HFF-Myc (cell line): ENCODE measurements around the gene TMC8.

Source experiments
- DNase-seq: peaks from one replicate; pipeline ENCODE4 v3.0.0-alpha.2; 2011; ENCODE audit warnings: low read depth; ENCODE audit errors: extremely low read depth
- H3K4me3 ChIP-seq: replicated peaks from 2 replicates; pipeline ENCODE4 v1.5.1; 2011; ENCODE audit warnings: low read depth, mild to moderate bottlenecking, control low read depth, low read length
- CTCF ChIP-seq: IDR thresholded peaks from 2 replicates; pipeline ENCODE4 v1.5.1; 2012; ENCODE audit warnings: mild to moderate bottlenecking, low read depth, low read length, control low read depth; ENCODE audit errors: missing control alignments

TMC8 gene

GRCh38 chr17:78127888-78128550, 2.6 kb upstream of the TMC8 start:
- TF ChIP-seq CTCF = no peak
- DNase-seq = no peak
- H3K4me3 ChIP-seq = peak overlapping the region; percentile 59

- DNase-seq = no peak
- H3K4me3 ChIP-seq = peak within 1 kb of the TSS; percentile 59
- TF ChIP-seq CTCF = no peak
Observed at GRCh38 chr17:78128551-78129350, 1.8 kb upstream of the TMC8 start, which contains the start of gene TMC6. Gene TMC6 (minus strand): TSS chr17:78128755. CDS start chr17:78126832, 1,923 bp downstream.

GRCh38 chr17:78129351-78130089, 1.1 kb upstream of the TMC8 start:
- no peak overlapping the region for H3K4me3 ChIP-seq

GRCh38 chr17:78130090-78130436, 508 bp upstream of the TMC8 start:
- no peak for DNase-seq
- TF ChIP-seq CTCF = no peak
- no peak overlapping the region for H3K4me3 ChIP-seq

More at GRCh38 chr17:78129351-78130089, 1.1 kb upstream of the TMC8 start:
- no peak for DNase-seq
- no peak for TF ChIP-seq CTCF

- TF ChIP-seq CTCF = no peak
- no peak overlapping the region for H3K4me3 ChIP-seq
- DNase-seq = no peak
Observed at GRCh38 chr17:78131172-78132083, 857 bp downstream of the TMC8 start.
